Neural cell (in vitro differentiated cells): ENCODE data around the gene UMOD. TPM values are rescaled to one million over a fixed set of nuclear protein-coding genes. Genes with fewer than 3 reads are reported as not detected.

Source experiments
- H2AFZ ChIP-seq: fragments of 200-600, 300-800 bp; sonication (generic), shearing (Covaris generic); 2 replicates; pipeline ENCODE4 v1.6.0; 2014; ENCODE audit warnings: low read depth, mild to moderate bottlenecking, antibody characterized with exemption, low read length, moderate library complexity
- H3F3A ChIP-seq: fragments of 200-600 bp; shearing (Covaris generic); 2 replicates; pipeline ENCODE4 v1.6.1; 2016; ENCODE audit warnings: mild to moderate bottlenecking, moderate library complexity, mixed read lengths, antibody characterized with exemption, low read length; ENCODE audit not compliant: insufficient read depth, poor library complexity, severe bottlenecking
- H3K27ac ChIP-seq: fragments of 200-600, 300-800 bp; sonication (generic), shearing (Covaris generic); 2 replicates; pipeline ENCODE4 v1.5.1; 2014; ENCODE audit warnings: mild to moderate bottlenecking, low read length, moderate library complexity
- H3K27me3 ChIP-seq: fragments of 300-800, 200-600 bp; sonication (generic), shearing (Covaris generic); 2 replicates; pipeline ENCODE4 v1.6.0; 2014; ENCODE audit warnings: mild to moderate bottlenecking, low read depth, low read length, moderate library complexity; ENCODE audit not compliant: insufficient read depth
- H3K36me3 ChIP-seq: fragments of 300-800, 200-600 bp; sonication (generic), shearing (Covaris generic); 2 replicates; pipeline ENCODE4 v1.5.1; 2014; ENCODE audit warnings: mild to moderate bottlenecking, antibody characterized with exemption, low read length, moderate library complexity; ENCODE audit not compliant: insufficient read depth
- H3K4me2 ChIP-seq: fragments of 300-800, 200-600 bp; sonication (generic), shearing (Covaris generic); 2 replicates; pipeline ENCODE4 v1.6.0; 2014; ENCODE audit warnings: mild to moderate bottlenecking, low read length
- H3K4me3 ChIP-seq: fragments of 300-800, 200-600 bp; sonication (generic), shearing (Covaris generic); 2 replicates; pipeline ENCODE4 v1.5.1; 2014; ENCODE audit warnings: mild to moderate bottlenecking, low read length, moderate library complexity
- H3K79me2 ChIP-seq: fragments of 200-600 bp; shearing (Covaris generic); replicated peaks from 2 replicates; pipeline ENCODE4 v1.6.0; 2014; ENCODE audit warnings: mild to moderate bottlenecking, low read length, moderate library complexity; ENCODE audit not compliant: insufficient read depth
- H3K9ac ChIP-seq: fragments of 300-800, 200-600 bp; sonication (generic), shearing (Covaris generic); 2 replicates; pipeline ENCODE4 v1.6.1; 2016; ENCODE audit warnings: mild to moderate bottlenecking, low read length, mixed read lengths
- H3K9me2 ChIP-seq: fragments of 200-600 bp; shearing (Covaris generic); 2 replicates; pipeline ENCODE4 v1.6.1; 2016; ENCODE audit warnings: mild to moderate bottlenecking, low read length, mixed read lengths; ENCODE audit not compliant: insufficient read depth
- H3K9me3 ChIP-seq: fragments of 200-600, 300-800 bp; sonication (generic), shearing (Covaris generic); 2 replicates; pipeline ENCODE4 v1.6.1; 2016; ENCODE audit warnings: mild to moderate bottlenecking, mixed run types, low read length, moderate library complexity, mixed read lengths
- H4K20me1 ChIP-seq: fragments of 200-600 bp; shearing (Covaris generic); 2 replicates; pipeline ENCODE4 v1.6.1; 2016; ENCODE audit warnings: mild to moderate bottlenecking, mixed run types; ENCODE audit not compliant: insufficient read depth
- EP300 ChIP-seq: fragments of 450-650 bp; conservative IDR thresholded peaks from 2 replicates; pipeline ENCODE4 v1.6.1; 2014; ENCODE audit warnings: antibody characterized with exemption, mild to moderate bottlenecking, moderate library complexity; ENCODE audit not compliant: poor library complexity, severe bottlenecking
- EZH2 ChIP-seq: fragments of 200-600, 300-800 bp; shearing (Covaris generic), sonication (generic); IDR thresholded peaks from 2 replicates; pipeline ENCODE4 v1.6.1; 2014; ENCODE audit warnings: antibody characterized with exemption, low read length, borderline replicate concordance, mild to moderate bottlenecking; ENCODE audit not compliant: insufficient read depth, poor library complexity, severe bottlenecking
- MXI1 ChIP-seq: fragments of 450-650 bp; conservative IDR thresholded peaks from 2 replicates; pipeline ENCODE4 v1.6.1; 2014; ENCODE audit warnings: antibody characterized with exemption, mild to moderate bottlenecking; ENCODE audit not compliant: poor library complexity, severe bottlenecking
- POLR2AphosphoS5 ChIP-seq: IDR thresholded peaks from 2 replicates; pipeline ENCODE4 v1.6.1; 2012
- RAD21 ChIP-seq: fragments of 450-650 bp; conservative IDR thresholded peaks from 2 replicates; pipeline ENCODE4 v1.6.1; 2014; ENCODE audit warnings: antibody characterized with exemption, mild to moderate bottlenecking, moderate library complexity
- SMC3 ChIP-seq: fragments of 450-650 bp; conservative IDR thresholded peaks from 2 replicates; pipeline ENCODE4 v1.6.1; 2014; ENCODE audit warnings: antibody characterized with exemption, mild to moderate bottlenecking, moderate library complexity; ENCODE audit not compliant: poor library complexity
- TAF1 ChIP-seq: IDR thresholded peaks from 2 replicates; pipeline ENCODE4 v1.6.1; 2012; ENCODE audit warnings: low read depth
- polyA plus RNA-seq: library from polyadenylated mRNA; depleted of rRNA; stranded (reverse); fragments of >200 nt; gene quantifications from 2 replicates; pipeline ENCODE4 v1.2.3, GENCODE V29; 2014
- TF ChIP-seq, protein P1 (sequence below): fragments of 450-650 bp; IDR thresholded peaks from 2 replicates; pipeline ENCODE4 v1.5.1; 2014; ENCODE audit warnings: antibody characterized with exemption, mild to moderate bottlenecking, moderate library complexity; ENCODE audit not compliant: poor library complexity, severe bottlenecking
- TF ChIP-seq, protein P2 (sequence below): IDR thresholded peaks from 2 replicates; pipeline ENCODE4 v1.6.1; 2012; ENCODE audit warnings: borderline replicate concordance

UMOD gene
- polyA plus RNA-seq, 1 donor from 2014 or later: not detected

DNA sequence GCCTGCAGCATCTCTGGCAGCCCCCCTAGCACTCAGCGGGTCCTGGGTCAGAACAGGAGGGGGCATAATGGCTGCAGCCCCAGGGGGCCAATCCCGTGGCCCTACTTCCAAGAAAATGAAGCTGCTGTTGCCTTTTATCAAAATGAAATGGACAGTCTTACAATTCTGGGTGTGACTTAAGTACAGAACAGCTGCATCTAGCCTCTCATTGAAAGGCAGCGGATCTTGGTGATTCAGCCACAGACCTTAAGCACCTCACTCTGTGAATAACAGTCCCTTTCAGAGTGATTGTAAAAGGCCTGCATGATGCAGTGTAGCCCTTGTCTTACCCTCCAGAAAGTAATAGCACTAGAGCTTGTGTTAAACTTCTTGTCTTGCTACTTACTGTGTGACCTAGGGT, 11.5 kb upstream of the UMOD start:
- no peaks in the 10 kb centered on the region for H3K9me3 ChIP-seq
- H3K79me2 ChIP-seq: no peaks in the 10 kb centered on the region
- TF ChIP-seq EZH2 (no peak), MXI1 (no peak), POLR2AphosphoS5 (no peak), RAD21 (no peak), TAF1 (no peak), SMC3 (no peak), EP300 (no peak)
- TF ChIP-seq, protein P1, sequence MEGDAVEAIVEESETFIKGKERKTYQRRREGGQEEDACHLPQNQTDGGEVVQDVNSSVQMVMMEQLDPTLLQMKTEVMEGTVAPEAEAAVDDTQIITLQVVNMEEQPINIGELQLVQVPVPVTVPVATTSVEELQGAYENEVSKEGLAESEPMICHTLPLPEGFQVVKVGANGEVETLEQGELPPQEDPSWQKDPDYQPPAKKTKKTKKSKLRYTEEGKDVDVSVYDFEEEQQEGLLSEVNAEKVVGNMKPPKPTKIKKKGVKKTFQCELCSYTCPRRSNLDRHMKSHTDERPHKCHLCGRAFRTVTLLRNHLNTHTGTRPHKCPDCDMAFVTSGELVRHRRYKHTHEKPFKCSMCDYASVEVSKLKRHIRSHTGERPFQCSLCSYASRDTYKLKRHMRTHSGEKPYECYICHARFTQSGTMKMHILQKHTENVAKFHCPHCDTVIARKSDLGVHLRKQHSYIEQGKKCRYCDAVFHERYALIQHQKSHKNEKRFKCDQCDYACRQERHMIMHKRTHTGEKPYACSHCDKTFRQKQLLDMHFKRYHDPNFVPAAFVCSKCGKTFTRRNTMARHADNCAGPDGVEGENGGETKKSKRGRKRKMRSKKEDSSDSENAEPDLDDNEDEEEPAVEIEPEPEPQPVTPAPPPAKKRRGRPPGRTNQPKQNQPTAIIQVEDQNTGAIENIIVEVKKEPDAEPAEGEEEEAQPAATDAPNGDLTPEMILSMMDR: no peak
- TF ChIP-seq, protein P2, sequence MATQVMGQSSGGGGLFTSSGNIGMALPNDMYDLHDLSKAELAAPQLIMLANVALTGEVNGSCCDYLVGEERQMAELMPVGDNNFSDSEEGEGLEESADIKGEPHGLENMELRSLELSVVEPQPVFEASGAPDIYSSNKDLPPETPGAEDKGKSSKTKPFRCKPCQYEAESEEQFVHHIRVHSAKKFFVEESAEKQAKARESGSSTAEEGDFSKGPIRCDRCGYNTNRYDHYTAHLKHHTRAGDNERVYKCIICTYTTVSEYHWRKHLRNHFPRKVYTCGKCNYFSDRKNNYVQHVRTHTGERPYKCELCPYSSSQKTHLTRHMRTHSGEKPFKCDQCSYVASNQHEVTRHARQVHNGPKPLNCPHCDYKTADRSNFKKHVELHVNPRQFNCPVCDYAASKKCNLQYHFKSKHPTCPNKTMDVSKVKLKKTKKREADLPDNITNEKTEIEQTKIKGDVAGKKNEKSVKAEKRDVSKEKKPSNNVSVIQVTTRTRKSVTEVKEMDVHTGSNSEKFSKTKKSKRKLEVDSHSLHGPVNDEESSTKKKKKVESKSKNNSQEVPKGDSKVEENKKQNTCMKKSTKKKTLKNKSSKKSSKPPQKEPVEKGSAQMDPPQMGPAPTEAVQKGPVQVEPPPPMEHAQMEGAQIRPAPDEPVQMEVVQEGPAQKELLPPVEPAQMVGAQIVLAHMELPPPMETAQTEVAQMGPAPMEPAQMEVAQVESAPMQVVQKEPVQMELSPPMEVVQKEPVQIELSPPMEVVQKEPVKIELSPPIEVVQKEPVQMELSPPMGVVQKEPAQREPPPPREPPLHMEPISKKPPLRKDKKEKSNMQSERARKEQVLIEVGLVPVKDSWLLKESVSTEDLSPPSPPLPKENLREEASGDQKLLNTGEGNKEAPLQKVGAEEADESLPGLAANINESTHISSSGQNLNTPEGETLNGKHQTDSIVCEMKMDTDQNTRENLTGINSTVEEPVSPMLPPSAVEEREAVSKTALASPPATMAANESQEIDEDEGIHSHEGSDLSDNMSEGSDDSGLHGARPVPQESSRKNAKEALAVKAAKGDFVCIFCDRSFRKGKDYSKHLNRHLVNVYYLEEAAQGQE: no peak
- H3F3A ChIP-seq: no peaks in the 10 kb centered on the region
- no peak overlapping the region for H3K27ac ChIP-seq
- no peak overlapping the region for H3K9ac ChIP-seq
- no peak overlapping the region for H2AFZ ChIP-seq
- H3K36me3 ChIP-seq: no peaks in the 10 kb centered on the region
- H3K27me3 ChIP-seq: no peaks in the 10 kb centered on the region
- no peak overlapping the region for H3K4me3 ChIP-seq
- no peak overlapping the region for H3K4me2 ChIP-seq
- no peaks in the 10 kb centered on the region for H4K20me1 ChIP-seq
- no peaks in the 10 kb centered on the region for H3K9me2 ChIP-seq

DNA sequence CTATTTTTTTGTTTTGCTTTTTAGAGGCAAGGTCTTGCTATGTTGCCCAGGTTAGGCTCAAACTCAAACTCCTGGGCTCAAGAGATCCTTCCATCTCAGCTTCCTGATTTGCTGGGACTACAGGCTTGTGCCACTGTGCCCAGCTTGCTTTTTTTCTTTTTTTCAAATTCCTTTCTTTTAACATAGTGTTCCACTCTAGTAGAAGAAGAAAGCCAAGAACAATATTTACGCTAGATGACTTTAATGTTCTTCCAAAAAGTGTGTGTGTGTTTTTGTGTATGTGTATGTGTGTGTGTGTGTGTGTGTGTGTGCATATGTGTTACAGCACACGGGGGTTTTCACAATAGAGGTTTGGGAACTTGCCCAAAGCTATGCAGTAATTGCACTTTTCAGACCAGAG, 10.7 kb upstream of the UMOD start:
- Histone ChIP-seq H3K4me3 (no peak overlapping the region), H3K27me3 (no peaks in the 10 kb centered on the region), H4K20me1 (no peaks in the 10 kb centered on the region), H3K36me3 (no peaks in the 10 kb centered on the region), H3K9ac (no peak overlapping the region), H3K9me3 (no peaks in the 10 kb centered on the region), H3K79me2 (no peaks in the 10 kb centered on the region), H3F3A (no peaks in the 10 kb centered on the region), H3K4me2 (no peak overlapping the region), H3K27ac (no peak overlapping the region), H2AFZ (no peak overlapping the region), H3K9me2 (no peaks in the 10 kb centered on the region)
- TF ChIP-seq EZH2 (no peak), MXI1 (no peak), SMC3 (no peak), EP300 (no peak), TAF1 (no peak)
- TF ChIP-seq, protein P1: no peak
